HG03135 (cell line): ENCODE measurements around the gene AGBL4.
A peak's percentile ranks its signal among the peaks of the same experiment; 100 is the strongest.

ENCODE experiments used
- ATAC-seq: cut with Tn5 transposase; IDR thresholded peaks from one replicate; pipeline ENCODE4 v1.9.1; 2021; ENCODE audit warnings: mild to moderate bottlenecking, moderate library complexity; ENCODE audit not compliant: unreplicated experiment

Gene AGBL4

GRCh38 chr1:48693674-48694320 is 1330.0 kb downstream of the AGBL4 start:
- no peak for ATAC-seq

- no peak for ATAC-seq
Observed at GRCh38 chr1:48693180-48693579, 1330.6 kb downstream of the AGBL4 start.

- ATAC-seq, result no peak
Observed at GRCh38 chr1:48692235-48692634, 1331.5 kb downstream of the AGBL4 start.

- ATAC-seq, result peak; percentile 50
Observed at GRCh38 chr1:48691429-48692001, 1332.2 kb downstream of the AGBL4 start.

GRCh38 chr1:48688102-48688760 is 1335.5 kb downstream of the AGBL4 start:
- ATAC-seq, result peak; percentile 76

GRCh38 chr1:48687282-48688045 is 1336.3 kb downstream of the AGBL4 start:
- no peak for ATAC-seq

GRCh38 chr1:48686159-48686558 is 1337.6 kb downstream of the AGBL4 start:
- ATAC-seq, result no peak

GRCh38 chr1:48684381-48684780 is 1339.4 kb downstream of the AGBL4 start:
- no peak for ATAC-seq

GRCh38 chr1:48683839-48684238 is 1339.9 kb downstream of the AGBL4 start:
- no peak for ATAC-seq

GRCh38 chr1:48681476-48682305 is 1342.1 kb downstream of the AGBL4 start:
- no peak for ATAC-seq

- no peak for ATAC-seq
Observed at GRCh38 chr1:48680411-48681035, 1343.2 kb downstream of the AGBL4 start.

GRCh38 chr1:48679859-48680258 is 1343.9 kb downstream of the AGBL4 start:
- no peak for ATAC-seq

- ATAC-seq, result no peak
Observed at GRCh38 chr1:48678710-48679505, 1344.8 kb downstream of the AGBL4 start.

GRCh38 chr1:48677306-48678287 is 1346.2 kb downstream of the AGBL4 start:
- no peak for ATAC-seq

- ATAC-seq, result no peak
Observed at GRCh38 chr1:48676822-48677221, 1346.9 kb downstream of the AGBL4 start.

- no peak for ATAC-seq
Observed at GRCh38 chr1:48676376-48676775, 1347.4 kb downstream of the AGBL4 start.

- no peak for ATAC-seq
Observed at GRCh38 chr1:48675251-48675650, 1348.5 kb downstream of the AGBL4 start.

- ATAC-seq, result no peak
Observed at GRCh38 chr1:48674641-48675040, 1349.1 kb downstream of the AGBL4 start.
